DOHH2 (cell line): ENCODE results near the gene FUOM.

ENCODE experiments used
- CTCF ChIP-seq: fragments of 200-600 bp; sonication (generic); IDR thresholded peaks from one replicate; pipeline ENCODE4 v1.5.1; 2014; ENCODE audit warnings: antibody characterized with exemption, mild to moderate bottlenecking, low read depth, low read length; ENCODE audit not compliant: poor library complexity, severe bottlenecking
- EZH2phosphoT487 ChIP-seq: fragments of 200-600 bp; sonication (generic); IDR thresholded peaks from 2 replicates; pipeline ENCODE4 v1.6.1; 2017; ENCODE audit warnings: borderline replicate concordance, mild to moderate bottlenecking, antibody characterized with exemption, low read length, moderate library complexity, mixed read lengths

GRCh38 chr10:133372507-133372906 is 14.7 kb upstream of the FUOM start:
- TF ChIP-seq CTCF = no peak
- no peak for TF ChIP-seq EZH2phosphoT487
